ENCODE measurements around the gene NSFL1C.

DNA sequence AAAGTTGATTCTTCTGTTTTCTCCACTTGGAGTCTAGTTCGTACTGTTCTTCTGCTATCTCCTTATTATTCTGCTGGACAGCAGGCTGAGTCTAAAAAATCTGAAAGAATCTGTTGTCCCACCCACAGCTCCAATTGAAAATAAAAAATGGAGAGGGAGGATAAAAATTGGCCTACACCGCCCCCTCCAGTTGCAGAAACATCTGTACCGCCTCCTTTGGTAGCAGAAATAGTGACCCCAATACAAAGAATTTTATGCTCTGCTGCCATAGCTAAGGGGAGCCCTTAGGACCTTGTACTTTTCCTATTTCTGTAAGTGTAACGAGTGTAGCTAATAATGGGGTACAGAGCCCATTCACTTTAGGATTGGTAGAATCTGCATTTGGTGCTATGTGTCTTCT, 68.9 kb downstream of the NSFL1C start:
- TF ChIP-seq, protein P1, sequence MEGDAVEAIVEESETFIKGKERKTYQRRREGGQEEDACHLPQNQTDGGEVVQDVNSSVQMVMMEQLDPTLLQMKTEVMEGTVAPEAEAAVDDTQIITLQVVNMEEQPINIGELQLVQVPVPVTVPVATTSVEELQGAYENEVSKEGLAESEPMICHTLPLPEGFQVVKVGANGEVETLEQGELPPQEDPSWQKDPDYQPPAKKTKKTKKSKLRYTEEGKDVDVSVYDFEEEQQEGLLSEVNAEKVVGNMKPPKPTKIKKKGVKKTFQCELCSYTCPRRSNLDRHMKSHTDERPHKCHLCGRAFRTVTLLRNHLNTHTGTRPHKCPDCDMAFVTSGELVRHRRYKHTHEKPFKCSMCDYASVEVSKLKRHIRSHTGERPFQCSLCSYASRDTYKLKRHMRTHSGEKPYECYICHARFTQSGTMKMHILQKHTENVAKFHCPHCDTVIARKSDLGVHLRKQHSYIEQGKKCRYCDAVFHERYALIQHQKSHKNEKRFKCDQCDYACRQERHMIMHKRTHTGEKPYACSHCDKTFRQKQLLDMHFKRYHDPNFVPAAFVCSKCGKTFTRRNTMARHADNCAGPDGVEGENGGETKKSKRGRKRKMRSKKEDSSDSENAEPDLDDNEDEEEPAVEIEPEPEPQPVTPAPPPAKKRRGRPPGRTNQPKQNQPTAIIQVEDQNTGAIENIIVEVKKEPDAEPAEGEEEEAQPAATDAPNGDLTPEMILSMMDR (conservative IDR thresholded peaks at IDR 0.05; ENCODE audit: low read depth, low read length) = peak; percentile 46
- no peak for TF ChIP-seq POLR2A (IDR thresholded peaks at IDR 0.05; ENCODE audit: low read depth, low read length)
- TF ChIP-seq, protein P2, sequence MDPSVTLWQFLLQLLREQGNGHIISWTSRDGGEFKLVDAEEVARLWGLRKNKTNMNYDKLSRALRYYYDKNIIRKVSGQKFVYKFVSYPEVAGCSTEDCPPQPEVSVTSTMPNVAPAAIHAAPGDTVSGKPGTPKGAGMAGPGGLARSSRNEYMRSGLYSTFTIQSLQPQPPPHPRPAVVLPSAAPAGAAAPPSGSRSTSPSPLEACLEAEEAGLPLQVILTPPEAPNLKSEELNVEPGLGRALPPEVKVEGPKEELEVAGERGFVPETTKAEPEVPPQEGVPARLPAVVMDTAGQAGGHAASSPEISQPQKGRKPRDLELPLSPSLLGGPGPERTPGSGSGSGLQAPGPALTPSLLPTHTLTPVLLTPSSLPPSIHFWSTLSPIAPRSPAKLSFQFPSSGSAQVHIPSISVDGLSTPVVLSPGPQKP (IDR thresholded peaks at IDR 0.05; ENCODE audit: borderline replicate concordance, low read depth, low read length) = no peak
- TF ChIP-seq, protein P3, sequence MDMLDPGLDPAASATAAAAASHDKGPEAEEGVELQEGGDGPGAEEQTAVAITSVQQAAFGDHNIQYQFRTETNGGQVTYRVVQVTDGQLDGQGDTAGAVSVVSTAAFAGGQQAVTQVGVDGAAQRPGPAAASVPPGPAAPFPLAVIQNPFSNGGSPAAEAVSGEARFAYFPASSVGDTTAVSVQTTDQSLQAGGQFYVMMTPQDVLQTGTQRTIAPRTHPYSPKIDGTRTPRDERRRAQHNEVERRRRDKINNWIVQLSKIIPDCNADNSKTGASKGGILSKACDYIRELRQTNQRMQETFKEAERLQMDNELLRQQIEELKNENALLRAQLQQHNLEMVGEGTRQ (IDR thresholded peaks at IDR 0.05; ENCODE audit: low read depth, low read length) = no peak
- TF ChIP-seq MAFK (IDR thresholded peaks at IDR 0.05; ENCODE audit: low read depth, low read length) = no peak
- no peak for TF ChIP-seq RFX5 (IDR thresholded peaks at IDR 0.05; ENCODE audit: low read depth, low read length)
- peak; percentile 43 for TF ChIP-seq RAD21 (IDR thresholded peaks at IDR 0.05; ENCODE audit: low read length)
- no peak for TF ChIP-seq MAZ (IDR thresholded peaks at IDR 0.05; ENCODE audit: borderline replicate concordance, low read depth, low read length)
- peak; percentile 33 for TF ChIP-seq SMC3 (IDR thresholded peaks at IDR 0.05; ENCODE audit: low read depth, low read length)
